NB4 (cell line): ENCODE results near the gene HOXB2.

Source experiments
- POLR2A ChIP-seq: IDR thresholded peaks from 2 replicates; pipeline ENCODE4 v1.6.1; 2011; ENCODE audit warnings: mild to moderate bottlenecking; ENCODE audit not compliant: insufficient read length; ENCODE audit errors: extremely low read depth
- TF ChIP-seq, protein P1 (sequence below): IDR thresholded peaks from 2 replicates; pipeline ENCODE4 v1.6.1; 2011; ENCODE audit warnings: low read depth, low read length

DNA sequence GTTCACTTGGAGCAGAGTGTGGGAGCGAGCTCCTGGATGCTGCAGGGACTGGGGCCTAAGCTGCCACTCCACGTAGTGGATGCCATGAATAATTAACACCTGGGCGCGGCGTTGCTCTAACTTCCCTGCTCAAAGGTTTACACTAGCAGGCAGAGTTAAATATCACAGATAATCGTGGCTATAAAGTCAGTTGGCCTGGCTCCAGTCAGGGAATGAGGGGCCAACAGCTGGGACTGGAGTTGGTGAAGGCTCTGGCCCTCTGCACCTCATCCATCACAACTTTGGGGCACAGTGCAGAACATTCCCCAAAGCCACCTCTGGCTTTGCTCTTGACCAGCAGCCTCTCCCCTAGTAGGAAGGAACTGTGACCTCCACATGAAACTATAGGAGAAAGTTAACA lies 22.3 kb upstream of the HOXB2 start:
- no peak for TF ChIP-seq POLR2A
- TF ChIP-seq, protein P1, sequence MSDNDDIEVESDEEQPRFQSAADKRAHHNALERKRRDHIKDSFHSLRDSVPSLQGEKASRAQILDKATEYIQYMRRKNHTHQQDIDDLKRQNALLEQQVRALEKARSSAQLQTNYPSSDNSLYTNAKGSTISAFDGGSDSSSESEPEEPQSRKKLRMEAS = no peak
